ENCODE measurements around the gene JUND. TPM values are rescaled to one million over a fixed set of nuclear protein-coding genes. Genes with fewer than 3 reads are reported as not detected.

JUND gene
- total RNA-seq, 1 experiment from 2014 or later: 103 TPM

- Histone ChIP-seq H3K79me1 (ENCODE audit: insufficient read depth, low read depth, low read length, poor library complexity, severe bottlenecking) (no peaks in the 10 kb centered on the region), H2BK20ac (ENCODE audit: low read depth, low read length, poor library complexity, severe bottlenecking) (no peak overlapping the region), H4K20me1 (ENCODE audit: control insufficient read depth, insufficient read depth, insufficient read length) (no peaks in the 10 kb centered on the region), H3K23me2 (ENCODE audit: insufficient read length, low read depth, low read length, poor library complexity, severe bottlenecking) (peaks cover 3% of the 10 kb centered on the region), H4K8ac (replicated peaks; ENCODE audit: insufficient read length, low read depth, low read length) (no peak overlapping the region), H3K23ac (ENCODE audit: insufficient read length, low read depth, low read length) (no peak overlapping the region), H2BK5ac (ENCODE audit: insufficient read length, low read length) (no peak overlapping the region), H3T11ph (ENCODE audit: low read length) (no peak overlapping the region), H3K27ac (ENCODE audit: insufficient read length, low read depth, low read length) (no peak overlapping the region), H4K5ac (ENCODE audit: insufficient read length, low read depth, low read length) (no peak overlapping the region), H3K14ac (ENCODE audit: insufficient read depth, low read length) (no peak overlapping the region; the same call in 1 of the 2 replicates), H3K4me2 (ENCODE audit: insufficient read depth, insufficient read length, low read length) (no peak overlapping the region), H4K91ac (ENCODE audit: insufficient read length, low read depth, low read length) (no peak overlapping the region), H2AFZ (ENCODE audit: low read length) (no peak overlapping the region), H3K9me3 (ENCODE audit: control insufficient read depth, low read depth, low read length) (no peaks in the 10 kb centered on the region), H2BK120ac (ENCODE audit: low read depth, low read length, poor library complexity, severe bottlenecking) (no peak overlapping the region), H3K4me1 (ENCODE audit: insufficient read depth, low read length) (peaks cover 3% of the 10 kb centered on the region; the same call in 1 of the 2 replicates), H3K4ac (ENCODE audit: low read depth, low read length) (no peak overlapping the region), H2BK15ac (ENCODE audit: low read depth, low read length) (no peak overlapping the region), H3K79me2 (ENCODE audit: insufficient read depth, low read length) (no peaks in the 10 kb centered on the region), H3K9ac (ENCODE audit: extremely low read depth, insufficient read length, low read length) (no peak overlapping the region), H3K56ac (ENCODE audit: insufficient read length, low read depth, low read length) (no peak overlapping the region), H3K18ac (ENCODE audit: insufficient read length, low read depth, low read length) (no peak overlapping the region), H2AK5ac (ENCODE audit: insufficient read length, low read length) (no peak overlapping the region), H2BK12ac (ENCODE audit: insufficient read length, low read depth, low read length) (no peak overlapping the region), H3K27me3 (ENCODE audit: insufficient read depth, low read length) (no peaks in the 10 kb centered on the region)
- no peak for DNase-seq
- Mint-ChIP-seq H3K27ac (peak overlapping the region in 2 of 3 experiments; percentile 51 to 76; a peak in 3 of 7 replicates), H3K36me3 (ENCODE audit: insufficient read depth in 1 of 3, low read depth in 3 of 3) (peaks cover 18 to 51% (median 44%) of the 10 kb centered on the region in 3 experiments), H3K9me3 (no peaks in the 10 kb centered on the region), H3K27me3 (ENCODE audit: low read depth) (no peaks in the 10 kb centered on the region), H3K4me3 (no peak overlapping the region), H3K4me1 (peaks cover 26 to 39% of the 10 kb centered on the region in 2 experiments)
- WGBS (ENCODE audit: extremely low coverage, insufficient read length, low lambda C conversion rate): no CpG with 5 or more reads among the region's 19 CpGs
- no peak; the same call in 2 of the 3 replicates for TF ChIP-seq CTCF (conservative IDR thresholded peaks at IDR 0.05)
These were observed 25.9 kb upstream of the JUND start for GRCh38 chr19:18307271-18307681.

Data from H9 (cell line).